CD4-positive, alpha-beta T cell (primary cell): ENCODE results near the gene DIP2C. TPM values are rescaled to one million over a fixed set of nuclear protein-coding genes. Genes with fewer than 3 reads are reported as not detected.

Experiments
- ATAC-seq: fragments of 200-7000 bp; cut with Tn5 transposase; one replicate; pipeline ENCODE4 v1.10.0; 2022; ENCODE audit warnings: mild to moderate bottlenecking; ENCODE audit not compliant: poor library complexity
- CTCF ChIA-PET: fragments of 350-600 bp; sonication (Branson Sonifier 250); formaldehyde crosslinking; loops from one replicate; lab custom pipeline; 2021; ENCODE audit warnings: antibody characterized with exemption, inconsistent platforms; lab: Charles Lee
- POLR2A ChIA-PET: fragments of 350-600 bp; sonication (Branson Sonifier 250); formaldehyde crosslinking; loops from one replicate; lab custom pipeline; 2021; ENCODE audit warnings: antibody characterized with exemption, inconsistent platforms; lab: Charles Lee
- DNase-seq, 14 experiments: peaks; one replicate each; pipeline ENCODE4 v3.0.0-alpha.2; 2013 to 2020; ENCODE audit warnings: mixed read lengths in 2 of 14
- H3K27ac ChIP-seq, 2 donors: one replicate each; pipeline versions ENCODE4 v1.5.1 to v1.7.0; 2013; ENCODE audit warnings: low read length in 2 of 2, low read depth in 1 of 2, mild to moderate bottlenecking in 1 of 2
- H3K27me3 ChIP-seq, 2 experiments: 1 replicate in 1 of 2; 2 replicates in 1 of 2; pipeline versions ENCODE4 v1.6.1 to v1.7.0; 2013; ENCODE audit warnings: low read length in 2 of 2, control low read depth in 1 of 2, mild to moderate bottlenecking in 1 of 2, moderate library complexity in 1 of 2; ENCODE audit not compliant: insufficient read depth in 2 of 2, control insufficient read depth in 1 of 2
- H3K36me3 ChIP-seq: one replicate; pipeline ENCODE4 v1.6.1; 2013; ENCODE audit warnings: low read length, control low read depth; ENCODE audit not compliant: insufficient read depth
- H3K4me1 ChIP-seq: one replicate; pipeline ENCODE4 v1.6.1; 2013; ENCODE audit warnings: low read length, control low read depth; ENCODE audit not compliant: insufficient read depth
- H3K4me3 ChIP-seq: one replicate; pipeline ENCODE4 v1.5.1; 2013; ENCODE audit warnings: mild to moderate bottlenecking, low read length, moderate library complexity
- H3K9me3 ChIP-seq, 2 experiments: 1 replicate in 1 of 2; 2 replicates in 1 of 2; pipeline versions ENCODE4 v1.6.1 to v1.7.0; 2013; ENCODE audit warnings: low read length in 2 of 2, mild to moderate bottlenecking in 2 of 2, control low read depth in 1 of 2, moderate library complexity in 1 of 2; ENCODE audit not compliant: control insufficient read depth in 1 of 2, insufficient read depth in 1 of 2
- H3K27ac Mint-ChIP-seq: one replicate; pipeline ENCODE4 v1.8.0; 2020; ENCODE audit warnings: mixed read lengths
- H3K27me3 Mint-ChIP-seq: one replicate; pipeline ENCODE4 v1.8.0; 2021; ENCODE audit warnings: mixed read lengths
- H3K36me3 Mint-ChIP-seq: one replicate; pipeline ENCODE4 v1.8.0; 2021; ENCODE audit warnings: low read depth, mixed read lengths
- H3K4me1 Mint-ChIP-seq: one replicate; pipeline ENCODE4 v1.8.0; 2021; ENCODE audit warnings: low read depth, mixed read lengths
- H3K4me3 Mint-ChIP-seq: one replicate; pipeline ENCODE4 v1.8.0; 2020; ENCODE audit warnings: mild to moderate bottlenecking, mixed read lengths
- H3K9me3 Mint-ChIP-seq: one replicate; pipeline ENCODE4 v1.8.0; 2020; ENCODE audit warnings: mixed read lengths
- CTCF ChIP-seq: fragments of 200-600 bp; IDR thresholded peaks from one replicate; pipeline ENCODE4 v1.8.0; 2022; ENCODE audit warnings: antibody characterized with exemption, mild to moderate bottlenecking
- intact Hi-C, 2 experiments: fragments of 100-400 bp; cut with DNase I in 1 of 2; cut with micrococcal nuclease in 1 of 2; formaldehyde crosslinking; loops; one replicate each; pipeline versions ENCODE4 v1.15.1 to v1.9.0; 2023 to 2025; cut with DNase I, micrococcal nuclease
- total RNA-seq, 174 experiments: library from RNA in 2 of 174; stranded (reverse) in 2 of 174; gene quantifications; one replicate each; pipeline ENCODE4 v1.2.3 and lab custom pipeline; 2021 to 2026

The DIP2C gene
- total RNA-seq, 2 experiments from 2014 or later = 4.1 TPM

- Histone ChIP-seq H3K4me1 (no peaks in the 10 kb centered on the region), H3K36me3 (no peaks in the 10 kb centered on the region), H3K4me3 (no peak overlapping the region), H3K9me3 (no peaks in the 10 kb centered on the region), H3K27ac (no peak overlapping the region), H3K27me3 (peaks cover 0 to 4% of the 10 kb centered on the region in 2 experiments)
- Mint-ChIP-seq H3K36me3 (no peaks in the 10 kb centered on the region), H3K9me3 (no peaks in the 10 kb centered on the region), H3K27ac (no peak overlapping the region), H3K4me1 (peaks cover 19% of the 10 kb centered on the region), H3K4me3 (no peak overlapping the region), H3K27me3 (no peaks in the 10 kb centered on the region)
- DNase-seq (no peak), ATAC-seq (no peak)
- ChIA-PET POLR2A (no interaction called here), CTCF (no interaction called here)
- intact Hi-C loops = no loop called here
- TF ChIP-seq CTCF = no peak
Observed at GRCh38 chr10:555281-555680, 134.2 kb downstream of the DIP2C start.

GRCh38 chr10:554182-554848 lies 135.2 kb downstream of the DIP2C start:
- intact Hi-C loops = no loop called here
- TF ChIP-seq CTCF = no peak
- H3K36me3 Mint-ChIP-seq = no peaks in the 10 kb centered on the region
- H3K27me3 ChIP-seq = peaks cover 0 to 4% of the 10 kb centered on the region in 2 experiments
- H3K9me3 ChIP-seq = no peaks in the 10 kb centered on the region
- no peak overlapping the region for H3K4me3 ChIP-seq
- H3K27ac Mint-ChIP-seq = no peak overlapping the region
- ATAC-seq (no peak), DNase-seq (no peak)
- H3K4me1 ChIP-seq = no peaks in the 10 kb centered on the region
- peaks cover under 1% of the 10 kb centered on the region for H3K27me3 Mint-ChIP-seq
- CTCF ChIA-PET = no interaction called here
- H3K27ac ChIP-seq = no peak overlapping the region
- H3K4me3 Mint-ChIP-seq = no peak overlapping the region
- H3K36me3 ChIP-seq = no peaks in the 10 kb centered on the region
- no peaks in the 10 kb centered on the region for H3K9me3 Mint-ChIP-seq
- H3K4me1 Mint-ChIP-seq = peaks cover 19% of the 10 kb centered on the region
- POLR2A ChIA-PET = no interaction called here

- intact Hi-C loops = no loop called here
- H3K27ac ChIP-seq = no peak overlapping the region
- H3K9me3 ChIP-seq = no peaks in the 10 kb centered on the region
- Mint-ChIP-seq H3K9me3 (no peaks in the 10 kb centered on the region), H3K27ac (no peak overlapping the region), H3K36me3 (no peaks in the 10 kb centered on the region), H3K27me3 (peaks cover 4% of the 10 kb centered on the region), H3K4me3 (no peak overlapping the region), H3K4me1 (peaks cover 17% of the 10 kb centered on the region)
- ChIA-PET POLR2A (no interaction called here), CTCF (no interaction called here)
- no peak for DNase-seq
- H3K4me1 ChIP-seq = no peaks in the 10 kb centered on the region
- peaks cover 0 to 4% of the 10 kb centered on the region in 2 experiments for H3K27me3 ChIP-seq
- no peaks in the 10 kb centered on the region for H3K36me3 ChIP-seq
- H3K4me3 ChIP-seq = no peak overlapping the region
- ATAC-seq = no peak
- TF ChIP-seq CTCF = no peak
Observed at GRCh38 chr10:553233-553632, 136.2 kb downstream of the DIP2C start.
